Stimulated activated memory B cell treated with anti-CD40 and anti-IgM and Interleukin-4, amounts not matched to agents 10 μg/mL and 1 μg/mL and 100 μg/mL, for 72 hours (primary cell): ENCODE data around the gene TAS2R31.

ENCODE experiments used
- ATAC-seq: fragments of 150-1000 bp; cut with Tn5 transposase; 2 replicates; pipeline ENCODE4 v1.10.0; 2021
- H3K27ac Mint-ChIP-seq: one replicate; pipeline ENCODE4 v1.8.0; 2022; ENCODE audit warnings: mild to moderate bottlenecking, mixed read lengths
- H3K27me3 Mint-ChIP-seq: one replicate; pipeline ENCODE4 v1.8.0; 2022; ENCODE audit warnings: mixed read lengths
- H3K36me3 Mint-ChIP-seq: one replicate; pipeline ENCODE4 v1.8.0; 2022; ENCODE audit warnings: mixed read lengths
- H3K4me1 Mint-ChIP-seq: one replicate; pipeline ENCODE4 v1.8.0; 2022; ENCODE audit warnings: mixed read lengths
- H3K4me3 Mint-ChIP-seq: one replicate; pipeline ENCODE4 v1.8.0; 2022; ENCODE audit warnings: mild to moderate bottlenecking, moderate library complexity, mixed read lengths
- H3K9me3 Mint-ChIP-seq: one replicate; pipeline ENCODE4 v1.8.0; 2022; ENCODE audit warnings: mixed read lengths

Gene TAS2R31

DNA sequence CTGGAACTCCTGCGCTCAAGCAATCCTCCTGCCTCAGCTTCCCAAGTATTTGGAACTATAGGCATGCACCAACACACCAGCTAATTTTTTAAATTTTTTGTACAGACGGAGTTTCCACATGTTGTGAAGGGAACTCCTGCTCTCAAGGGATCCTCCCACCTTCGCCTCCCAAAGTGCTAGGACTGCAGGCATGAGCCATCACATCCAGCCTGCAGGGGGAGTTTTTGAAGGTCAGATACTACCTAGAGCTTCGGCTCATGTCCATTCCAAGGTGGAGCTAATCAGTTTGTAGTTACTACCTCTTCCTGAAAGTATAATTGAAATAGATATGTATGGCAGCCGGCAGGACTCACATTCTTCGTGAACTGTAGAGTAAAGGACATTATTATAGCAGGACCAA, 5.1 kb downstream of the TAS2R31 start:
- Mint-ChIP-seq H3K27ac (no peak overlapping the region), H3K36me3 (peaks cover 45% of the 10 kb centered on the region), H3K27me3 (no peaks in the 10 kb centered on the region), H3K4me3 (no peak overlapping the region), H3K4me1 (no peaks in the 10 kb centered on the region), H3K9me3 (peaks cover 6% of the 10 kb centered on the region)
- no peak for ATAC-seq

DNA sequence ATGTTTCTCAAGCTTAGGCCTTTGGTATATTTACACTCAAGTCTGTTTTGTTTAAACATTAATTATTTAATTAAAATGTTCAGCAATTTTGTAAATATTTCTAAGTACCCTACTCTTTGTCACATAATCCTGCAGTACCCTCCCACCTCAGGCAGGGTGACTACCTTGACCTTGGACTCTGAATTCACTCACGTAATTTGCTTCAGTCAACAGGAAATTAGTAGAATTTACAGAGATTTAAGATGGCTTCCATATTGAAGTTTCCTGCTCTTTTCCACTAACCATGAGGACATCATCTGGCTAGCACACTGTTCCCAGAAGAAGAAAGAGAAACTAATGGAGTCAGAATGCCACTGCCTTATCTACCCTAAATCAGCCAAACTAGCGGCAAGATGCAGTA, 7.8 kb downstream of the TAS2R31 start:
- no peak for ATAC-seq
- H3K36me3 Mint-ChIP-seq: peaks cover 45% of the 10 kb centered on the region
- H3K9me3 Mint-ChIP-seq: peaks cover 6% of the 10 kb centered on the region
- H3K4me3 Mint-ChIP-seq: no peak overlapping the region
- H3K27me3 Mint-ChIP-seq: no peaks in the 10 kb centered on the region
- H3K4me1 Mint-ChIP-seq: no peaks in the 10 kb centered on the region
- no peak overlapping the region for H3K27ac Mint-ChIP-seq

DNA sequence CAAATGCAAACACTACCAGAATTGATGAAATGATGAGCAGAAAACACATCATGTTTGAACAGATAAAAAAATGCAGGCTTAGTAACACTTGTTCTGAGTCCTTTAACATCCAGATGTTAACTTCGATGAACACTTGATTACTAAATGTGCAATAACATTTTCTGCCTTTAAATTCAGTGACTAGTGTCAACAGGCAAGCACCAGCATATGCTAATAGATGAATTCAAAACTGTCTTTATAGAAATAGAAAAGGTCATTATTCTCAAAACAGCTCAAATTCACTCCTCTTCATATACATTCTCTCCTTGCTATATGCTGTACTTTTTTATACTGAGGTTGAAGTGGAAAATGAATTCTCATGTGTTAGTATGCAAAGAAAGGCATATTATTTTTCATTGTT, 8.7 kb downstream of the TAS2R31 start, which contains the start of gene TAS2R19:
Gene TAS2R19, minus strand, starts transcription at position 101 of the 400 bp plus-strand sequence. Its CDS starts 49 bp downstream, at position 52.
- no peak within 1 kb of the TSS for H3K27ac Mint-ChIP-seq
- H3K4me1 Mint-ChIP-seq: no peaks in the 10 kb centered on the region
- H3K27me3 Mint-ChIP-seq: no peaks in the 10 kb centered on the region
- H3K36me3 Mint-ChIP-seq: peaks cover 40% of the 10 kb centered on the region
- peaks cover 6% of the 10 kb centered on the region for H3K9me3 Mint-ChIP-seq
- no peak within 1 kb of the TSS for H3K4me3 Mint-ChIP-seq
- no peak for ATAC-seq

DNA sequence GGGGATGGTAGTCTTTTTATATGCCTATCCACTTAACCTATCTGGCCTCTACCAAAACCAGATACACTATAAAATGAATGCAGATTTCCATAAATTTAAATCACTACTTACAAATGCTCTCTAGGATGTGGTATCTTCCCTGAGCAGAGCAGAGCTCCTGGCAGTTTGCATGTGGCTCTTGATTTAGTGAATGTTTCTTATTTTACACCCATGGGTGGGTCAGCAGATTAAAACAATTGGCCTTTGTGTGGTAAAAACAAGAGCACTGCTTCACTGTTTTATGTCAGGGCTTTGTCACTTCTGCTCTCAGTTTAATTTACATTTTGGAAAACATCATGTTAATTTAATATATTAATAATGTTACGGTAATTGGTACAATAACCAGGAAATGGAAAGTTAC, 14.3 kb downstream of the TAS2R31 start:
- H3K36me3 Mint-ChIP-seq: peaks cover 30% of the 10 kb centered on the region
- H3K9me3 Mint-ChIP-seq: no peaks in the 10 kb centered on the region
- no peak for ATAC-seq
- no peaks in the 10 kb centered on the region for H3K4me1 Mint-ChIP-seq
- H3K27ac Mint-ChIP-seq: no peak overlapping the region
- no peak overlapping the region for H3K4me3 Mint-ChIP-seq
- no peaks in the 10 kb centered on the region for H3K27me3 Mint-ChIP-seq

DNA sequence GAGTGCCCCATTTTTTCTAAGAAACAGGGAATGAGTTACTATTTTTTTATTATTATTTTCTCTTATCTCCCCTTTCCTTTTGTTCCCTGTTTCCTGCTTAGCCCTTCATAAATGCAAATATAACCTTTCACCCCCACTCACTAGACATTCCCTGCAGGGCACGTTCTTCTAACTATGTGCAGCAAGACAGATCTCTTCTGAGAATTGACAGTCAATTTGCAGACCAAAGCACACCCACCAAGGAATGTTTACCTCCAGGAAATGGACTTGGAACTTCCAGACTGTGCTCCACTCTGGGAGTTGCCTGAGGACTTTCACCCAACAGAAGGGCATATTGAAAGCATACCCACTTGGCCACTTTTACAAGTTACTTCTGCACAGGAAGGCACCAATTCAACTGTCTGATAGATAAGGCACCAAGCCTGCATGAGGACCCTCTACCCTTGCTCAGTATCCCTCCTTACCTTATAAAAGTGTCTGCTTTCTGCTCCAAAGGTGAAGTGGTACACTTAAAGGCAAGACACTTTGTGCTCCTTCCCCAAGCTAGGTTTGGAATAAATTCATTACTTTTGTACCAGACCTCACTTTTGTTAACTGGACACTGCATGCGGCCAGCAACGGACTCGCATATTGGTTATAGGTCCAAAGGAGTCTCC, 15.3 kb downstream of the TAS2R31 start:
- H3K4me1 Mint-ChIP-seq: no peaks in the 10 kb centered on the region
- peaks cover 23% of the 10 kb centered on the region for H3K36me3 Mint-ChIP-seq
- ATAC-seq: no peak
- no peaks in the 10 kb centered on the region for H3K27me3 Mint-ChIP-seq
- H3K27ac Mint-ChIP-seq: no peak overlapping the region
- no peak overlapping the region for H3K4me3 Mint-ChIP-seq
- no peaks in the 10 kb centered on the region for H3K9me3 Mint-ChIP-seq

DNA sequence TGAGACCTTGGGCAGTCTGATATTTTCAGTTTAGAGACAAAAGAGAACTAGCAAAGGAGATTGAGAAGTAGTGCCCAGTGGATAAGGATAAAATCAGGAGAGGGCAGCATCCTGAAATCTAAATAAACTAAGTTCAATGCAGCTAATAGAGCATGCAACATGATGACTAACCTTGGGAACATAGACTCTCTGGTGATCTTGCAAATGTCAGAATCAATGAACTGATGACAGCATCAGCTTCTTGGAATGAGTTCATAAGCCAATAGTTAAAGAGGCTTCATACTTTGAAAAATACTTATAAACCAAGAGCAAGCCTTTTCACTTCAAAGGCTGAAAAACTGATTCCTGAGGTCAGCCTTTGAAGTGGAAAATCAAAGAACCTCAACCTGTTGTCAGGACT, 17.0 kb downstream of the TAS2R31 start:
- no peak overlapping the region for H3K27ac Mint-ChIP-seq

DNA sequence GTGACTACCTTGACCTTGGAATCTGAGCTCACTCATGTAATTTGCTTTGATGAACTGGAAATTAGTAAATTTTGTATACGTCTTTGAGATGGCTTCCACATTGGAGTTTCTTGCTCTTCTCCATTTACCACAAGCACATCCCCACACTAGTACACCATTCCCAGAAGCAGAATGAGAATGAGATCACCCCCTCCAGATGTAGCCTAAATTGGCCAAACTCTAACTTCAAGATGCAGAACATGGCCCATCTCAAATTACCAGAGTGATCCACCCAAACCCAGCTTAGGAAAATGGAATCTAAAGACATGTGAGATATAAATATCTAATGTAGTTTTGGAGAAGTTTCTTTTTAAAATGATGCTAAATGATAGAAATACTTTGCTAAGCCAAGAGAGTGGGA, 23.6 kb downstream of the TAS2R31 start:
- H3K27ac Mint-ChIP-seq: no peak overlapping the region
- H3K27me3 Mint-ChIP-seq: no peaks in the 10 kb centered on the region
- H3K4me1 Mint-ChIP-seq: no peaks in the 10 kb centered on the region
- H3K36me3 Mint-ChIP-seq: peaks cover 13% of the 10 kb centered on the region
- H3K4me3 Mint-ChIP-seq: no peak overlapping the region
- H3K9me3 Mint-ChIP-seq: no peaks in the 10 kb centered on the region
- no peak for ATAC-seq

More for the DNA sequence above, 17.0 kb downstream of the TAS2R31 start:
- Mint-ChIP-seq H3K27me3 (no peaks in the 10 kb centered on the region), H3K4me3 (no peak overlapping the region), H3K36me3 (peaks cover 14% of the 10 kb centered on the region), H3K9me3 (no peaks in the 10 kb centered on the region), H3K4me1 (no peaks in the 10 kb centered on the region)
- no peak for ATAC-seq

DNA sequence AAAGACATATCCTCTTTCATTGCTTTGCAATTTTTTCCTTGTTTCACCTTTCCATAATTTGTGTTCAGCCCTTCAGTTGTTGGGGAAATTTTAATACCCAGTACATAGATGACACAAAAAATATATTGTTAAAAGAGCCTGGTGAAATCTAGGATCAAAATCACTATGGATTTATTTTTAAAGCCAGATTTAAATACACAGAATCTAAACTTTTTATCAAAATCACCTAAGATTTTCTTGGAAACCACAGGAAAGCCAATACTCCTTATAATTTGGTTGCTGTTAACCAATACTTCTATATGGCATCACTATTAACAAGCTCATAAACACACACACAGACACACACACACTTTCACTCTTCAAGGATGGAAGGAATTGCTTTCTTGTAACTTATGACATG, 33.0 kb downstream of the TAS2R31 start, which contains the start of gene TAS2R20:
Gene TAS2R20, minus strand, starts transcription at position 101 of the 400 bp plus-strand sequence. CDS start 429 bp downstream, outside the sequence.
- Mint-ChIP-seq H3K36me3 (peaks cover 28% of the 10 kb centered on the region), H3K27ac (no peak within 1 kb of the TSS), H3K4me3 (no peak within 1 kb of the TSS), H3K4me1 (no peaks in the 10 kb centered on the region), H3K9me3 (peaks cover 3% of the 10 kb centered on the region), H3K27me3 (no peaks in the 10 kb centered on the region)
- ATAC-seq: no peak

DNA sequence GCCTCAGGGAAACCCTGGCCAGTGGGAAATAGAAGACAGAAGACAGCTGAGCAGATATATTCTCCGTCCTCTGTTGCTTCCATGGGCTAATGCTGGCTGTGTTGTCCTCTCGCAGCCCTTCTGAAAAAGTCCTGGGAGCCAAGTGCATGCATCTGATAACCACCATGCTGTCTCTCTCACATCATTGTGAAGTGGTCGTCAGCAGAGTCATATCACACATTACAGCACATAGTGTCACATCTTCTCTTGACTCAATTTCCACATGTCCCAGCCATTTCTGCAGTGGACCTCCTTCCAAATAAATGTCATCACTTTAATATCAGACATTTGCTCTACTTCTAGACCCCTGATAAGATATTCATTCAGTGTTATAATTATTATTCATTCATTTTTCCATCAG, 36.9 kb downstream of the TAS2R31 start:
- Mint-ChIP-seq H3K4me1 (no peaks in the 10 kb centered on the region), H3K36me3 (peaks cover 34% of the 10 kb centered on the region), H3K9me3 (peaks cover 10% of the 10 kb centered on the region), H3K27me3 (no peaks in the 10 kb centered on the region), H3K4me3 (no peak overlapping the region), H3K27ac (no peak overlapping the region)
- no peak for ATAC-seq

DNA sequence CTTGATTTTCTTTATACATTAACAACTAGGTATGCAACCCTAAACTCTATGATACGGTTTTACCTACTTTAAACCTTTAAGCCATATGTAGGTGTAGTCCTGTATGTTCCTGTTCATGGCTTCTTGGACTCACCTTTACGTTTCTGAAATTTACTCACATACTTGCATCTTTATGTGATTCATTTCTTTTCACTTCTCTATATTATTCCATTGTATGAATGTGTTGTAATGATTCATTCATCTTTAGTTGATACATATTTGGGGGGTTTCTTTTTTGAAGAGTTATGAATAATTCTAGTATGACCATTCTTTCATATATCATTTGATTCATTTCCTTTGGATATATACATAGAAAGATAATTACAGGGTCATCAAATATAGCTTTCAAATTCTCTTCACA, 42.1 kb downstream of the TAS2R31 start:
- Mint-ChIP-seq H3K27ac (no peak overlapping the region), H3K4me3 (no peak overlapping the region), H3K4me1 (no peaks in the 10 kb centered on the region), H3K9me3 (peaks cover 10% of the 10 kb centered on the region), H3K36me3 (peaks cover 19% of the 10 kb centered on the region), H3K27me3 (no peaks in the 10 kb centered on the region)
- ATAC-seq: no peak

DNA sequence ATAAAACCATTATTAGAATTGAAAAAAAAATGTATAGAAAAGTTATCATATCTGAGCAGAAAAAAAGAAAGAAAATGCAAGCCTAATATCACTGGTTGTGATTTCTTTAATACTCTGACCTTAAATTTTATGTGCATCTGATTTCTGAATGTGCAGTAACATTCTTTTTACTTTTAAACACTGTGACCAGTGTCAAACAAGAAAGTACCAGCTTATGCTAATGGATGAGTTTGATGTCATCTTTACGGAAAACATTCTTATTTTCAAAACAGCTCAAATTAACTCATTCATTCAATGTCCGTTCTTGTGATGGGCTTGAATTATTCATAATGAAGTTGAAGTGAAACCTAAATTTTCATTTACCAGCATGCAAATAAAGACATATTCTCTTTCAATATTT, 44.4 kb downstream of the TAS2R31 start, which contains the start of gene TAS2R50:
Gene TAS2R50, minus strand, starts transcription at position 101 of the 400 bp plus-strand sequence. Its CDS starts 52 bp downstream, at position 49.
- H3K36me3 Mint-ChIP-seq: peaks cover 19% of the 10 kb centered on the region
- no peak for ATAC-seq
- no peak within 1 kb of the TSS for H3K27ac Mint-ChIP-seq
- H3K4me1 Mint-ChIP-seq: no peaks in the 10 kb centered on the region
- peaks cover 10% of the 10 kb centered on the region for H3K9me3 Mint-ChIP-seq
- H3K27me3 Mint-ChIP-seq: no peaks in the 10 kb centered on the region
- no peak within 1 kb of the TSS for H3K4me3 Mint-ChIP-seq

DNA sequence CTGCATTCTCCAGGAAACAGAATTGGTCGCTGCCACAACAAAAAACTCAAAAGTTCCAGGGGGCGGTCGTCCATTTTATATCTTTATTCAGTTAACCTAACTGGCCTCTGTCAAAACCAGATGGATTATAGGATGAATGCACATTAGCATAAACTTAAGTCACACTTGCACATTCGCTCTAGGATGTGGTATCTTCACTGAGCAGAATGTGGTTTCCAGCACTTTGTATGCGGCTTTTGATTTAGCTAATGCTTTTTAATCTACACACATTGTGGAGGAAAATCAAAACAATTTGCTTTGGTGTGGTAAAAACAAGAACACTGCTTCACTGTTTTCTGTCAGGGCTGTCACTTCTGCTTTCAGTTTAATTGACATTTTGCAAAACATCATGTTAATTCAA, 49.0 kb downstream of the TAS2R31 start:
- Mint-ChIP-seq H3K4me3 (no peak overlapping the region), H3K36me3 (peaks cover 10% of the 10 kb centered on the region), H3K9me3 (no peaks in the 10 kb centered on the region), H3K27me3 (no peaks in the 10 kb centered on the region), H3K4me1 (peaks cover 6% of the 10 kb centered on the region), H3K27ac (no peak overlapping the region)
- ATAC-seq: no peak
